ENCODE results near the gene ADGRD2.

The ADGRD2 gene

DNA sequence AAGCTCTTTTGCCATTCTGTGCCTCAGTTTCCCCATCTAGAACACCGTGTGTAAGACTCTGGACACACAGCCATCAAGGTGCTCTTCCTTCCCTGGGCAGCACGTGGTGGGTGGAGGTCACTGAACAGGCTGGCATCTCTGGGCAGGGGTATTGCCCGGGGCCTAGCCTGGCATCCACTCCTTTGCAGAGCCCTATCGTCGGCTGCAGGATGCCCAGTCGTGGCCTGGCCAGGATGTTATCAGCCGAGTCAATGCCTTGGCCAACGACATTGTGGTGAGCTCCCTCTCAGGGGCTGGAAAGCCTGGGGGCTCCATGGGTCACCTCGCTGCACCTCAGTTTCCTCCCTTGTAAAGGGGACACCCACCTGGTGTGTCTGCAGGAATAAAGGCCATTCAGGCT is 4.0 kb downstream of the ADGRD2 start:
- Histone ChIP-seq H3K4me1 (ENCODE audit: control insufficient read depth in 5 of 5, insufficient read depth in 5 of 5, low read length in 5 of 5) (peaks cover 0 to 13% (median 6%) of the 10 kb centered on the region in 5 donors), H3K9ac (ENCODE audit: low read length in 5 of 5) (no peak overlapping the region), H3K9me3 (ENCODE audit: control insufficient read depth in 5 of 5, low read length in 5 of 5) (no peaks in the 10 kb centered on the region), H3K27ac (ENCODE audit: low read depth, low read length) (no peak overlapping the region), H3K27me3 (ENCODE audit: control insufficient read depth in 5 of 5, insufficient read depth in 4 of 5, low read length in 5 of 5) (peaks cover 33 to 45% (median 41%) of the 10 kb centered on the region in 5 donors), H3K36me3 (ENCODE audit: control insufficient read depth in 5 of 5, insufficient read depth in 5 of 5, low read length in 5 of 5) (no peaks in the 10 kb centered on the region), H3K4me3 (ENCODE audit: low read depth in 1 of 5, low read length in 5 of 5) (no peak overlapping the region)

GRCh38 chr9:124454791-124455443 is 4.7 kb downstream of the ADGRD2 start:
- H3K4me3 ChIP-seq (ENCODE audit: low read depth in 1 of 5, low read length in 5 of 5), result no peak overlapping the region
- H3K27ac ChIP-seq (ENCODE audit: low read depth, low read length), result no peak overlapping the region
- H3K9ac ChIP-seq (ENCODE audit: low read length in 5 of 5), result no peak overlapping the region
- no peaks in the 10 kb centered on the region for H3K36me3 ChIP-seq (ENCODE audit: control insufficient read depth in 5 of 5, insufficient read depth in 5 of 5, low read length in 5 of 5)
- H3K9me3 ChIP-seq (ENCODE audit: control insufficient read depth in 5 of 5, low read length in 5 of 5), result no peaks in the 10 kb centered on the region
- H3K27me3 ChIP-seq (ENCODE audit: control insufficient read depth in 5 of 5, insufficient read depth in 4 of 5, low read length in 5 of 5), result peaks cover 29 to 41% (median 35%) of the 10 kb centered on the region in 5 donors
- peaks cover 0 to 13% (median 6%) of the 10 kb centered on the region in 5 donors for H3K4me1 ChIP-seq (ENCODE audit: control insufficient read depth in 5 of 5, insufficient read depth in 5 of 5, low read length in 5 of 5)

DNA sequence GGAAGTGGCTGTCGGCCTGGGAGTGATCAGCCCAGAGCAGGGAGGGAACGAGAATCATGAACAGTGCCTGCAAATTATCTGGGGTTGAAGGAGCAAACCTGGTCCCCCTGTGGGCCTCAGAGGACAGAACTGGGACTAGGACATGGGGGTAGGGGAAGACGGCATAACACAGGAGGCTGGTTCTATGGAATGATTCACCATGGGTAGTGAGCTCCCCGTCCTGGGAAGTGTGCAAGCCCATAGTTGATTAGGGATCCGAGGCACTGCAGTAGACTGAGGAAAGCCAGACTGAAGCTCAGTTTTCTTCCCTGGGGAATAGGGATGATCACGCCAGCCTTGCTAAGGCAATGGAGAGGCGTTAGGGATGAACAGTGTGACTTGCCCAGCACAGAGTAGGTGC is 5.6 kb downstream of the ADGRD2 start:
- Histone ChIP-seq H3K9me3 (ENCODE audit: control insufficient read depth in 5 of 5, low read length in 5 of 5) (peaks cover 0 to 3% (median 0%) of the 10 kb centered on the region in 5 donors), H3K36me3 (ENCODE audit: control insufficient read depth in 5 of 5, insufficient read depth in 5 of 5, low read length in 5 of 5) (no peaks in the 10 kb centered on the region), H3K27me3 (ENCODE audit: control insufficient read depth in 5 of 5, insufficient read depth in 4 of 5, low read length in 5 of 5) (peaks cover 22 to 34% (median 29%) of the 10 kb centered on the region in 5 donors), H3K9ac (ENCODE audit: low read length in 5 of 5) (no peak overlapping the region), H3K27ac (ENCODE audit: low read depth, low read length) (no peak overlapping the region), H3K4me3 (ENCODE audit: low read depth in 1 of 5, low read length in 5 of 5) (no peak overlapping the region), H3K4me1 (ENCODE audit: control insufficient read depth in 5 of 5, insufficient read depth in 5 of 5, low read length in 5 of 5) (peaks cover 0 to 7% (median 3%) of the 10 kb centered on the region in 5 donors)

DNA sequence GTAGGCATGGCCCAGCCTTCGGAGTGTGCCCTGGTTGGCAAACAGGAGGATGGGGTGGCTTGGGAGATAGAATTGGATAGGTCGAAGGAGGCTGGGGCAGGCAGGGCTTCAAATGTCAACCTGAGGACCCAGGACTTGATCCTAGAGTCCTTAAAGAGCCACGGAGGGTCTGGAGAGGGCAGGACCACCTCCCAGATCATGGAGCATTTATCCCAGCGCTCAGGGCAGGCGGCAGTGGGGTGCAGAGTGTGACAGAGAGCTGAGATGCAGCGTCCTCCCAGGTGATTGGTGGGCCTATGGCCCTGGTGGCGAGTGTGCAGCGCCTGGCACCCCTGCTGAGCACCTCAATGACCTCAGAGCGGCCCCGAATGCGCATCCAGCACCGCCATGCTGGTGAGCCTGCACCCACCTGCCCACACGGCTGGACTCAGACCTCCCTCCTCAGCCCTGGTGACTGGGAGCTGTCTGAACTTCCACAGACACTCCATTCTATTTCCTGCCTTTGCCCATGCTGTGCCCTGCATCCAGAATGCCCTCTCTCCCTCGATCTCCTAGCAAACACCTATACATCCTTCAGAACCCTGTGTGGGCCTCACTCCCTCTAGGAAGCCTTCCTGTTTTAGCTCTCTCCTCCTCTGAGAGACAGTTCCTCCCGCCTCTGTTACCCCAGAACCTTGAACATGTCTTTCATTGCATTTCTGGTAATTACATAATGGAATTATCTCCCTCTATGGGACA is 6.3 kb downstream of the ADGRD2 start:
- H3K9ac ChIP-seq (ENCODE audit: low read length in 5 of 5), result no peak overlapping the region
- peaks cover 0 to 7% (median 3%) of the 10 kb centered on the region in 5 donors for H3K4me1 ChIP-seq (ENCODE audit: control insufficient read depth in 5 of 5, insufficient read depth in 5 of 5, low read length in 5 of 5)
- no peak overlapping the region for H3K27ac ChIP-seq (ENCODE audit: low read depth, low read length)
- peaks cover 0 to 3% (median 0%) of the 10 kb centered on the region in 5 donors for H3K9me3 ChIP-seq (ENCODE audit: control insufficient read depth in 5 of 5, low read length in 5 of 5)
- H3K36me3 ChIP-seq (ENCODE audit: control insufficient read depth in 5 of 5, insufficient read depth in 5 of 5, low read length in 5 of 5), result no peaks in the 10 kb centered on the region
- H3K27me3 ChIP-seq (ENCODE audit: control insufficient read depth in 5 of 5, insufficient read depth in 4 of 5, low read length in 5 of 5), result peaks cover 15 to 27% (median 23%) of the 10 kb centered on the region in 5 donors
- no peak overlapping the region for H3K4me3 ChIP-seq (ENCODE audit: low read depth in 1 of 5, low read length in 5 of 5)

GRCh38 chr9:124457079-124457886 is 7.0 kb downstream of the ADGRD2 start:
- H3K4me1 ChIP-seq (ENCODE audit: control insufficient read depth in 5 of 5, insufficient read depth in 5 of 5, low read length in 5 of 5), result peaks cover 0 to 7% (median 3%) of the 10 kb centered on the region in 5 donors
- no peak overlapping the region for H3K9ac ChIP-seq (ENCODE audit: low read length in 5 of 5)
- no peak overlapping the region for H3K27ac ChIP-seq (ENCODE audit: low read depth, low read length)
- H3K27me3 ChIP-seq (ENCODE audit: control insufficient read depth in 5 of 5, insufficient read depth in 4 of 5, low read length in 5 of 5), result peaks cover 10 to 22% (median 17%) of the 10 kb centered on the region in 5 donors
- H3K4me3 ChIP-seq (ENCODE audit: low read depth in 1 of 5, low read length in 5 of 5), result no peak overlapping the region
- no peaks in the 10 kb centered on the region for H3K36me3 ChIP-seq (ENCODE audit: control insufficient read depth in 5 of 5, insufficient read depth in 5 of 5, low read length in 5 of 5)
- peaks cover 0 to 3% (median 0%) of the 10 kb centered on the region in 5 donors for H3K9me3 ChIP-seq (ENCODE audit: control insufficient read depth in 5 of 5, low read length in 5 of 5)

DNA sequence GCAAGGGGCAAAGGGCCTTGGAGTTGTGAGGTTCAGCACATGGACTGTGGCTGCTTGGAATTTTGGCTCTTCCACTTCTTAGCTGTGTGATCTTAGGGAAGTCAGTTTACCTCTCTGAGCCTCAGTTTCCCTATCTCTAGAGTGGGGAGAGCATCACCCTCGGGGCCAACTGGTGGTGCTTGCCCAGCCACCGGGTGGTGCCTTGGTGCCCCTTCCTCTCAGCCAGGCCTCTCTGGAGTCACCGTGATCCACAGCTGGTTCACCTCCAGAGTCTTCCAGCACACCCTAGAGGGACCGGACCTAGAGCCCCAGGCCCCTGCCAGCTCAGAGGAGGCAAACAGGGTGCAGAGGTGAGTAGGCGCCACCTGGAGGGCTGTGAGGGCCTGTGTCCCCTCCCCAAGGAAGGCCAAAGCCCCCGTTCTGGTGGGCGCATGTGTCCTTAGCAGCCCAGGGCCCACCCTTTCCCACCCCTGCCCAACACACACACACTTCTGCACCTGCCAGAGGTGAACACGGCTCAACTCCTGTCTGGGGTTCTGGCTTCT is 7.7 kb downstream of the ADGRD2 start:
- no peaks in the 10 kb centered on the region for H3K36me3 ChIP-seq (ENCODE audit: control insufficient read depth in 5 of 5, insufficient read depth in 5 of 5, low read length in 5 of 5)
- H3K9ac ChIP-seq (ENCODE audit: low read length in 5 of 5), result no peak overlapping the region
- peaks cover 0 to 5% (median 3%) of the 10 kb centered on the region in 5 donors for H3K4me1 ChIP-seq (ENCODE audit: control insufficient read depth in 5 of 5, insufficient read depth in 5 of 5, low read length in 5 of 5)
- H3K27ac ChIP-seq (ENCODE audit: low read depth, low read length), result no peak overlapping the region
- no peak overlapping the region for H3K4me3 ChIP-seq (ENCODE audit: low read depth in 1 of 5, low read length in 5 of 5)
- peaks cover 4 to 15% (median 10%) of the 10 kb centered on the region in 5 donors for H3K27me3 ChIP-seq (ENCODE audit: control insufficient read depth in 5 of 5, insufficient read depth in 4 of 5, low read length in 5 of 5)
- peaks cover 0 to 3% (median 0%) of the 10 kb centered on the region in 5 donors for H3K9me3 ChIP-seq (ENCODE audit: control insufficient read depth in 5 of 5, low read length in 5 of 5)

DNA sequence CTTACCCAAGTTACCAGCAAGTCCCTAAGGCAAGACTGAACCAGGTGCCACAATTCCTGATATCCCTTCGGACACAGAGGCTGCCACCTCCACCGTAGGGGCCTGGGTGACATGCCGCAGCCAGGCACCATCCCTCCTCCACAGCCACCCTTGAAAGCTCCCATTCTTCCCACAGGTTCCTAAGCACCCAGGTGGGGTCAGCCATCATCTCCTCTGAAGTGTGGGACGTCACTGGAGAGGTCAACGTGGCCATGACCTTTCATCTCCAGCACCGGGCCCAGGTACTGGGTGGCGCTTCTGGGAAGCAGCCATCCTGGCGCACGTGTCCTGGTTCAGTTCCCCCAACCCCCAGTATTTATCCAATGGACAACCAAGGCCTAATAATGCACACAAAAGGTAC is 8.2 kb downstream of the ADGRD2 start:
- peaks cover 0 to under 1% (median under 1%) of the 10 kb centered on the region in 5 donors for H3K4me1 ChIP-seq (ENCODE audit: control insufficient read depth in 5 of 5, insufficient read depth in 5 of 5, low read length in 5 of 5)
- H3K27me3 ChIP-seq (ENCODE audit: control insufficient read depth in 5 of 5, insufficient read depth in 4 of 5, low read length in 5 of 5), result peaks cover 3 to 10% (median 5%) of the 10 kb centered on the region in 5 donors
- H3K4me3 ChIP-seq (ENCODE audit: low read depth in 1 of 5, low read length in 5 of 5), result no peak overlapping the region
- H3K9me3 ChIP-seq (ENCODE audit: control insufficient read depth in 5 of 5, low read length in 5 of 5), result peaks cover 0 to 6% (median 0%) of the 10 kb centered on the region in 5 donors
- no peak overlapping the region for H3K9ac ChIP-seq (ENCODE audit: low read length in 5 of 5)
- no peak overlapping the region for H3K27ac ChIP-seq (ENCODE audit: low read depth, low read length)
- H3K36me3 ChIP-seq (ENCODE audit: control insufficient read depth in 5 of 5, insufficient read depth in 5 of 5, low read length in 5 of 5), result no peaks in the 10 kb centered on the region

DNA sequence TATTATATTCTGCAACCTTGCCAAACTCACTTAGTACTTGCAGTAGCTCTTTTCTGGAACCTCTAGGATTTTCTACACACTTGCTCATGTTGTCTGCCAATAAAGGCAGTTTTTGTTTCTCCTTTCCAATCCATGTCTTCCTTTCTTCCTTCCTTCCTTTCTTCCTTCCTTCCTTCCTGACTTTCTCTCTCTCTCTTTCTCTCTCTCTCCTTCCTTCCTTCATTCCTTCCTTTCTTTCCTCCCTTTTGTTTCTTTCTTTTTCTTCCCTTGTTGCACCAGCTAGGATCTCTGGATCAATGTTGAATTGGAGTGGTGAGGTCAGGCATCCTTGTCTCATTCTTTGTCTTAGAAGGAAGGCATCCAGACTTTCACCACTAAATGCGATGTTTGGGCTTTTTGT is 12.5 kb downstream of the ADGRD2 start:
- H3K27me3 ChIP-seq (ENCODE audit: control insufficient read depth in 5 of 5, insufficient read depth in 4 of 5, low read length in 5 of 5), result peaks cover 0 to 5% (median 4%) of the 10 kb centered on the region in 5 donors
- H3K36me3 ChIP-seq (ENCODE audit: control insufficient read depth in 5 of 5, insufficient read depth in 5 of 5, low read length in 5 of 5), result no peaks in the 10 kb centered on the region

GRCh38 chr9:124465736-124466135 is 15.5 kb downstream of the ADGRD2 start:
- H3K27ac ChIP-seq (ENCODE audit: low read depth, low read length), result no peak overlapping the region
- H3K9ac ChIP-seq (ENCODE audit: low read length in 5 of 5), result no peak overlapping the region
- no peaks in the 10 kb centered on the region for H3K4me1 ChIP-seq (ENCODE audit: control insufficient read depth in 5 of 5, insufficient read depth in 5 of 5, low read length in 5 of 5)
- H3K4me3 ChIP-seq (ENCODE audit: low read depth in 1 of 5, low read length in 5 of 5), result no peak overlapping the region
- H3K27me3 ChIP-seq (ENCODE audit: control insufficient read depth in 5 of 5, insufficient read depth in 4 of 5, low read length in 5 of 5), result peaks cover 2 to 13% (median 8%) of the 10 kb centered on the region in 5 donors
- no peaks in the 10 kb centered on the region for H3K36me3 ChIP-seq (ENCODE audit: control insufficient read depth in 5 of 5, insufficient read depth in 5 of 5, low read length in 5 of 5)
- H3K9me3 ChIP-seq (ENCODE audit: control insufficient read depth in 5 of 5, low read length in 5 of 5), result peaks cover 0 to 6% (median 0%) of the 10 kb centered on the region in 5 donors

More for the DNA sequence above, 12.5 kb downstream of the ADGRD2 start:
- Histone ChIP-seq H3K9me3 (ENCODE audit: control insufficient read depth in 5 of 5, low read length in 5 of 5) (peaks cover 0 to 6% (median 0%) of the 10 kb centered on the region in 5 donors), H3K27ac (ENCODE audit: low read depth, low read length) (no peak overlapping the region), H3K4me3 (ENCODE audit: low read depth in 1 of 5, low read length in 5 of 5) (no peak overlapping the region), H3K9ac (ENCODE audit: low read length in 5 of 5) (no peak overlapping the region), H3K4me1 (ENCODE audit: control insufficient read depth in 5 of 5, insufficient read depth in 5 of 5, low read length in 5 of 5) (no peaks in the 10 kb centered on the region)

Measured in subcutaneous abdominal adipose tissue (tissue), 5 donors.